Measurements from ENCODE around the gene PRM2. TPM values are rescaled to one million over a fixed set of nuclear protein-coding genes. Genes with fewer than 3 reads are reported as not detected.

The PRM2 gene
- polyA plus RNA-seq, 1 of the 3 experiments (the other 2 are of a cell fraction) = not detected

DNA sequence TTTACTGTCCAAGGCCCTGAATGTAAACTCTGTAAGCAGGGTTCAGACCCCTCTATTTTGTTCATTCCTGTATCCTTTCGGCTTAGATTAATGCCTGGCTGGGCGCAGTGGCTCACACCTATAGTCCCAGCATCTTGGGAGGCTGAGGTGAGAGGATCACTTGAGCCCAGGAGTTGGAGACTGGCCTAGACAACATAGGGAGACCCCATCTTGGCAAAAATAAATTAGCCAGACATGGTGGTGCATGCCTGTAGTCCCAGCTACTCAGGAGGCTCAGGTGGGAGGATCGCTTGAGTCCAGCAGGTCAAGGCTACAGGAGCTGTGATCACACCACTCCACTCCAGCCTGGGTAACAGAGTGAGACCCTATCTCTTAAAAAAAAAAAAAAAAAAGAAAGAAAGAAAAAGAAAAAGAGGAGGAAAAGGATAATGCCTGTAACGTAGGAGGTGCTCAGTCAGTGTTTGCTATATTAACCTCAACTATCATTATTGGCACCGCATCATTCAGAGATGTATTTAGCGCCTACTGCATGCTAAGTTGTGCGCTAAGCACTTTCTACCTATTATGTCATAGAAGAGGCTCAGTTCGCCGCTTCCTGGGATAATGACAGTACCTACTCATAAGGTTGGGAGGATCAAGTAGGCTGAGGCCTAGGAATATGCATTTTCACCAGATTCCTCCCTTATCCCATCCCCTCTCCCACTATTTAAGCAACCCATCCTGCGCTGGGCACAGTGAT, 25.3 kb downstream of the PRM2 start:
- 95% methylated on average over 10 of the region's 10 CpGs for WGBS (ENCODE audit: low lambda C conversion rate)
- Histone ChIP-seq H3K9ac (no peak overlapping the region), H3K9me3 (no peaks in the 10 kb centered on the region), H4K20me1 (ENCODE audit: insufficient read depth) (peaks cover 32% of the 10 kb centered on the region), H3K27me3 (ENCODE audit: insufficient read depth) (no peaks in the 10 kb centered on the region), H3F3A (replicated peaks; ENCODE audit: insufficient read depth) (peaks cover 24% of the 10 kb centered on the region), H3K79me2 (ENCODE audit: insufficient read depth) (peaks cover 25% of the 10 kb centered on the region), H3K9me2 (no peaks in the 10 kb centered on the region), H3K4me1 (ENCODE audit: control insufficient read depth in 1 of 2, insufficient read depth in 2 of 2, low read depth in 1 of 2, low read length in 1 of 2) (peaks cover 9 to 11% of the 10 kb centered on the region in 2 experiments; a peak in 3 of 4 replicates), H3K36me3 (replicated peaks in 1 of 2; ENCODE audit: control insufficient read depth in 1 of 2, insufficient read depth in 2 of 2, low read length in 1 of 2) (peaks cover 3 to 4% of the 10 kb centered on the region in 2 experiments), H2AFZ (ENCODE audit: low read depth) (no peak overlapping the region), H3K27ac (ENCODE audit: low read depth in 2 of 2, low read length in 1 of 2) (no peak overlapping the region), H3K4me2 (no peak overlapping the region), H3K4me3 (ENCODE audit: low read depth in 2 of 2, low read length in 1 of 2) (no peak overlapping the region)
- TF ChIP-seq FOXM1 (IDR thresholded peaks at IDR 0.05; ENCODE audit: low read depth) (no peak), TAF1 (IDR thresholded peaks at IDR 0.05; ENCODE audit: borderline replicate concordance, low read depth, low read length) (no peak), FOXJ3 (CRISPR knock-in tag; IDR thresholded peaks at IDR 0.05) (no peak), POLR2AphosphoS5 (IDR thresholded peaks at IDR 0.05; ENCODE audit: low read depth, low read length) (no peak), RAD21 (IDR thresholded peaks at IDR 0.05; ENCODE audit: low read length) (no peak), NFIC (IDR thresholded peaks at IDR 0.05; ENCODE audit: borderline replicate concordance) (no peak), JUND (IDR thresholded peaks at IDR 0.05) (no peak), GABPA (IDR thresholded peaks at IDR 0.05; ENCODE audit: low read depth) (no peak), RXRA (IDR thresholded peaks at IDR 0.05; ENCODE audit: borderline replicate concordance, low read depth) (no peak), YY1 (IDR thresholded peaks at IDR 0.05; ENCODE audit: low read depth) (no peak), FOSL2 (IDR thresholded peaks at IDR 0.05; ENCODE audit: borderline replicate concordance, low read depth) (no peak), RFX5 (IDR thresholded peaks at IDR 0.05; ENCODE audit: low read length) (no peak), NRF1 (IDR thresholded peaks at IDR 0.05; ENCODE audit: low read depth, low read length) (no peak), TCF12 (IDR thresholded peaks at IDR 0.05) (no peak)
- TF ChIP-seq, protein P1, sequence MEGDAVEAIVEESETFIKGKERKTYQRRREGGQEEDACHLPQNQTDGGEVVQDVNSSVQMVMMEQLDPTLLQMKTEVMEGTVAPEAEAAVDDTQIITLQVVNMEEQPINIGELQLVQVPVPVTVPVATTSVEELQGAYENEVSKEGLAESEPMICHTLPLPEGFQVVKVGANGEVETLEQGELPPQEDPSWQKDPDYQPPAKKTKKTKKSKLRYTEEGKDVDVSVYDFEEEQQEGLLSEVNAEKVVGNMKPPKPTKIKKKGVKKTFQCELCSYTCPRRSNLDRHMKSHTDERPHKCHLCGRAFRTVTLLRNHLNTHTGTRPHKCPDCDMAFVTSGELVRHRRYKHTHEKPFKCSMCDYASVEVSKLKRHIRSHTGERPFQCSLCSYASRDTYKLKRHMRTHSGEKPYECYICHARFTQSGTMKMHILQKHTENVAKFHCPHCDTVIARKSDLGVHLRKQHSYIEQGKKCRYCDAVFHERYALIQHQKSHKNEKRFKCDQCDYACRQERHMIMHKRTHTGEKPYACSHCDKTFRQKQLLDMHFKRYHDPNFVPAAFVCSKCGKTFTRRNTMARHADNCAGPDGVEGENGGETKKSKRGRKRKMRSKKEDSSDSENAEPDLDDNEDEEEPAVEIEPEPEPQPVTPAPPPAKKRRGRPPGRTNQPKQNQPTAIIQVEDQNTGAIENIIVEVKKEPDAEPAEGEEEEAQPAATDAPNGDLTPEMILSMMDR (IDR thresholded peaks at IDR 0.05) = no peak
- TF ChIP-seq, protein P2, sequence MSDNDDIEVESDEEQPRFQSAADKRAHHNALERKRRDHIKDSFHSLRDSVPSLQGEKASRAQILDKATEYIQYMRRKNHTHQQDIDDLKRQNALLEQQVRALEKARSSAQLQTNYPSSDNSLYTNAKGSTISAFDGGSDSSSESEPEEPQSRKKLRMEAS (IDR thresholded peaks at IDR 0.05; ENCODE audit: low read depth) = no peak
- TF ChIP-seq, protein P3, sequence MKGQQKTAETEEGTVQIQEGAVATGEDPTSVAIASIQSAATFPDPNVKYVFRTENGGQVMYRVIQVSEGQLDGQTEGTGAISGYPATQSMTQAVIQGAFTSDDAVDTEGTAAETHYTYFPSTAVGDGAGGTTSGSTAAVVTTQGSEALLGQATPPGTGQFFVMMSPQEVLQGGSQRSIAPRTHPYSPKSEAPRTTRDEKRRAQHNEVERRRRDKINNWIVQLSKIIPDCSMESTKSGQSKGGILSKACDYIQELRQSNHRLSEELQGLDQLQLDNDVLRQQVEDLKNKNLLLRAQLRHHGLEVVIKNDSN (IDR thresholded peaks at IDR 0.05; ENCODE audit: borderline replicate concordance, low read depth) = no peak
- TF ChIP-seq, protein P4, sequence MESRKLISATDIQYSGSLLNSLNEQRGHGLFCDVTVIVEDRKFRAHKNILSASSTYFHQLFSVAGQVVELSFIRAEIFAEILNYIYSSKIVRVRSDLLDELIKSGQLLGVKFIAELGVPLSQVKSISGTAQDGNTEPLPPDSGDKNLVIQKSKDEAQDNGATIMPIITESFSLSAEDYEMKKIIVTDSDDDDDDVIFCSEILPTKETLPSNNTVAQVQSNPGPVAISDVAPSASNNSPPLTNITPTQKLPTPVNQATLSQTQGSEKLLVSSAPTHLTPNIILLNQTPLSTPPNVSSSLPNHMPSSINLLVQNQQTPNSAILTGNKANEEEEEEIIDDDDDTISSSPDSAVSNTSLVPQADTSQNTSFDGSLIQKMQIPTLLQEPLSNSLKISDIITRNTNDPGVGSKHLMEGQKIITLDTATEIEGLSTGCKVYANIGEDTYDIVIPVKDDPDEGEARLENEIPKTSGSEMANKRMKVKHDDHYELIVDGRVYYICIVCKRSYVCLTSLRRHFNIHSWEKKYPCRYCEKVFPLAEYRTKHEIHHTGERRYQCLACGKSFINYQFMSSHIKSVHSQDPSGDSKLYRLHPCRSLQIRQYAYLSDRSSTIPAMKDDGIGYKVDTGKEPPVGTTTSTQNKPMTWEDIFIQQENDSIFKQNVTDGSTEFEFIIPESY (IDR thresholded peaks at IDR 0.05; ENCODE audit: borderline replicate concordance, low read depth) = no peak
- POLR2A ChIA-PET = no interaction called here
- CTCF ChIA-PET = interaction anchor here (14.4 kb wide), 1 partner anchor 283 kb away, joined by 318 read pairs; no protein-coding TSS in a partner anchor
- DNase-seq = no peak

Data from SK-N-SH (cell line).